Parathyroid adenoma (tissue), 2 donors: Measurements from ENCODE around the gene ALDH16A1.

Source experiments
- H2AFZ ChIP-seq: fragments of 300-600 bp; sonication (generic); one replicate; pipeline ENCODE4 v1.7.0; 2017; ENCODE audit warnings: antibody characterized with exemption, mild to moderate bottlenecking
- H3K27ac ChIP-seq: fragments of 300-600 bp; sonication (generic); one replicate; pipeline ENCODE4 v1.7.0; 2017
- H3K27me3 ChIP-seq: fragments of 300-600 bp; sonication (generic); one replicate; pipeline ENCODE4 v1.7.0; 2017; ENCODE audit warnings: low read length; ENCODE audit not compliant: control insufficient read depth, insufficient read depth
- H3K36me3 ChIP-seq: fragments of 300-600 bp; sonication (generic); one replicate; pipeline ENCODE4 v1.7.0; 2017; ENCODE audit warnings: low read length; ENCODE audit not compliant: control insufficient read depth, insufficient read depth
- H3K4me1 ChIP-seq: fragments of 300-600 bp; sonication (generic); one replicate; pipeline ENCODE4 v1.7.0; 2017; ENCODE audit warnings: control low read depth
- H3K4me2 ChIP-seq: fragments of 300-600 bp; sonication (generic); one replicate; pipeline ENCODE4 v1.7.0; 2017; ENCODE audit warnings: low read length
- H3K4me3 ChIP-seq: fragments of 300-600 bp; sonication (generic); one replicate; pipeline ENCODE4 v1.7.0; 2017; ENCODE audit warnings: low read depth, low read length
- H3K79me2 ChIP-seq: fragments of 300-600 bp; sonication (generic); one replicate; pipeline ENCODE4 v1.7.0; 2017; ENCODE audit warnings: control low read depth
- H3K9ac ChIP-seq: fragments of 300-600 bp; sonication (generic); one replicate; pipeline ENCODE4 v1.7.0; 2017; ENCODE audit warnings: mild to moderate bottlenecking
- H3K9me3 ChIP-seq: fragments of 300-600 bp; sonication (generic); one replicate; pipeline ENCODE4 v1.7.0; 2017; ENCODE audit warnings: low read length; ENCODE audit not compliant: control insufficient read depth
- TF ChIP-seq, protein P1 (sequence below): fragments of 300-600 bp; sonication (generic); IDR thresholded peaks from one replicate; pipeline ENCODE4 v1.7.0; 2017; ENCODE audit warnings: antibody characterized with exemption, mild to moderate bottlenecking
- donor health status: primary hyperparathyroidism.

Gene ALDH16A1

DNA sequence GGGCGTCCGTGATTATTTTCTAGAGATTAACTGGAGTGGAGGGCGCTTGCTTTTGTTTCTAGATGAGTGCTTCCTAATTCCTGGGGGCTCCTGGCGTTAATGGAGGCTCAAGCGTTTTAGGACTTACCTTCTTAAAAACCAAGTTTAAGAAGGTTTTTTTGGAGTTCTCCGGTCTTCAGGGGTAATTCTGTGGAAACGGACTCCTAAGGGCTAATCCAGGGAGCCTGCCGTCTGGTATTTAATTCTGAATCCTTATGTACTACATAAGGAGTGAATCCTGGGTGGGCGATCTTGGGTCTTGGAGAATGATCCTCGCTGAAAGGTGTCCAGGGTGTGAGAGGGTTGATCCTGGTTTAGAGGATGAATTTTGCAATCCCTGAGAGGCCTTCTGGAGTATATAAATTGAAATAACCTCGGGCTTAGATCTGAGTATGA, 43.6 kb downstream of the ALDH16A1 start:
- Histone ChIP-seq H2AFZ (peak overlapping the region; percentile 95), H3K36me3 (no peaks in the 10 kb centered on the region), H3K79me2 (no peaks in the 10 kb centered on the region), H3K9me3 (no peaks in the 10 kb centered on the region), H3K4me1 (peaks cover 13% of the 10 kb centered on the region), H3K9ac (peak overlapping the region; percentile 95), H3K4me2 (peak overlapping the region; percentile 77), H3K27ac (peak overlapping the region; percentile 94), H3K27me3 (no peaks in the 10 kb centered on the region), H3K4me3 (peak overlapping the region; percentile 100)
- TF ChIP-seq, protein P1, sequence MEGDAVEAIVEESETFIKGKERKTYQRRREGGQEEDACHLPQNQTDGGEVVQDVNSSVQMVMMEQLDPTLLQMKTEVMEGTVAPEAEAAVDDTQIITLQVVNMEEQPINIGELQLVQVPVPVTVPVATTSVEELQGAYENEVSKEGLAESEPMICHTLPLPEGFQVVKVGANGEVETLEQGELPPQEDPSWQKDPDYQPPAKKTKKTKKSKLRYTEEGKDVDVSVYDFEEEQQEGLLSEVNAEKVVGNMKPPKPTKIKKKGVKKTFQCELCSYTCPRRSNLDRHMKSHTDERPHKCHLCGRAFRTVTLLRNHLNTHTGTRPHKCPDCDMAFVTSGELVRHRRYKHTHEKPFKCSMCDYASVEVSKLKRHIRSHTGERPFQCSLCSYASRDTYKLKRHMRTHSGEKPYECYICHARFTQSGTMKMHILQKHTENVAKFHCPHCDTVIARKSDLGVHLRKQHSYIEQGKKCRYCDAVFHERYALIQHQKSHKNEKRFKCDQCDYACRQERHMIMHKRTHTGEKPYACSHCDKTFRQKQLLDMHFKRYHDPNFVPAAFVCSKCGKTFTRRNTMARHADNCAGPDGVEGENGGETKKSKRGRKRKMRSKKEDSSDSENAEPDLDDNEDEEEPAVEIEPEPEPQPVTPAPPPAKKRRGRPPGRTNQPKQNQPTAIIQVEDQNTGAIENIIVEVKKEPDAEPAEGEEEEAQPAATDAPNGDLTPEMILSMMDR = no peak

DNA sequence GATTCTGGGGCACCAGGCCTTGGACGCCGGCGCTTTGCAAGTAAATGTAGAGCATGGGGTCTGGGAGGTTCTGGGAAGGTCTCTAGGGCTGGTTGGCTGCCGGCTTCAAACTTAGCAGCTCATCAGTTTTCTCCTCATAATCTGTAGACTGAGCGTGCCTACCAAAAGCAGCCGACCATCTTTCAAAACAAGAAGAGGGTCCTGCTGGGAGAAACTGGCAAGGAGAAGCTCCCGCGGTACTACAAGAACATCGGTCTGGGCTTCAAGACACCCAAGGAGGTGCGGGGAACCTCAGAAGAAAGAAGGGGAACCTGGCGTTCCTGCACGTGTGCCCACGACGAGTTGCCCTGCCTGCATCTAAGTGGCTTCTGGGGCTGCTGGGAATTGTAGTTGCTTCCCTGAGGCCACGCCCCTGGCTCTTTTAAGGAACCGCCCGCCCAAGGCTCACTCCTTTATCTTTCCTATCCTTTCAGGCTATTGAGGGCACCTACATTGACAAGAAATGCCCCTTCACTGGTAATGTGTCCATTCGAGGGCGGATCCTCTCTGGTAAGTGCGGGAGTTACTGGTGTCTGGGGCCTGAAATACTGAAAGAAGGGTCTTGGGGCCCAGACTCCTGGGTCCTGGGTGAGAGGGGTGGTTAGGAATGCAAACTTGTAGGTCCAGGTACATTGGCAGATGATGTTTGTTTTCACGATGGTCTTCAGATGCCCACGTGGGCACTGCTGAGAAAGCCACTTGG, 44.2 kb downstream of the ALDH16A1 start:
- Histone ChIP-seq H2AFZ (peak overlapping the region; percentile 95), H3K4me2 (peak overlapping the region; percentile 77), H3K9ac (peak overlapping the region; percentile 95), H3K36me3 (no peaks in the 10 kb centered on the region), H3K4me1 (peaks cover 13% of the 10 kb centered on the region), H3K79me2 (no peaks in the 10 kb centered on the region), H3K9me3 (no peaks in the 10 kb centered on the region), H3K27ac (peak overlapping the region; percentile 94), H3K27me3 (no peaks in the 10 kb centered on the region), H3K4me3 (peak overlapping the region; percentile 100)
- TF ChIP-seq, protein P1 = no peak

DNA sequence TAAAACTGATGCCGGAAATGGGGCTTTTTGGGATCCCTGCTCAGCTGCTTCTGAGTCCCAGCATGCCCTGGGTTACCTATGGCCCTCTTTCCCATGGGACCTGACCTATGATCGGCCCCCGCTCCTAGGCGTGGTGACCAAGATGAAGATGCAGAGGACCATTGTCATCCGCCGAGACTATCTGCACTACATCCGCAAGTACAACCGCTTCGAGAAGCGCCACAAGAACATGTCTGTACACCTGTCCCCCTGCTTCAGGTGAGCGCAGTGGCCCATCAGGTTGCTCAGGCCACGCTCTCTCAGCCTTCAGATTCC, 44.7 kb downstream of the ALDH16A1 start:
- no peak overlapping the region for H3K4me3 ChIP-seq
- H3K9ac ChIP-seq = no peak overlapping the region
- H3K36me3 ChIP-seq = no peaks in the 10 kb centered on the region
- H3K27ac ChIP-seq = peak overlapping the region; percentile 94
- peak overlapping the region; percentile 77 for H3K4me2 ChIP-seq
- H2AFZ ChIP-seq = no peak overlapping the region
- H3K4me1 ChIP-seq = peaks cover 13% of the 10 kb centered on the region
- no peaks in the 10 kb centered on the region for H3K79me2 ChIP-seq
- TF ChIP-seq, protein P1 = no peak
- H3K27me3 ChIP-seq = no peaks in the 10 kb centered on the region
- no peaks in the 10 kb centered on the region for H3K9me3 ChIP-seq

DNA sequence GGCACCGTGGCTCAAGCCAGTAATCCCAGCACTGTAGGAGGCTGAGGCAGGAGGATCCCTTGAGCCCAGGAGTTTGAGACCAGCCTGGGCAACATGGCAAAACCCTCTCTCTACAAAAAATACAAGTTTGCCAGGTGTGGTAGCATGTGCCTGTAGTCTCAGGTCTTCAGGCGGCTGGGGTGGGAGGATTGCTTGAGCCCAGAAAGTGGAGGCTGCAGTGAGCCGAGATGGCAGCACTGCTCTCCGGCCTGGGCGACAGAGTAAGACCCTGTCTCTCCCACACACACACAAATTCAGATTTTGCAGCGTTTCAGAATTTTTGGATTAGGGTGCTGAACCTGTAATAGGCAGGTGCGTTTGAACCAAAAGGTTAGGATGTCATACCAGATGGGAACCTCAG, 45.5 kb downstream of the ALDH16A1 start:
- Histone ChIP-seq H3K27me3 (no peaks in the 10 kb centered on the region), H3K4me3 (no peak overlapping the region), H3K4me2 (no peak overlapping the region), H3K9me3 (no peaks in the 10 kb centered on the region), H2AFZ (no peak overlapping the region), H3K79me2 (no peaks in the 10 kb centered on the region), H3K9ac (no peak overlapping the region), H3K4me1 (peaks cover 17% of the 10 kb centered on the region), H3K36me3 (no peaks in the 10 kb centered on the region), H3K27ac (no peak overlapping the region)
- TF ChIP-seq, protein P1 = no peak
